ENCODE results near the gene PDPK1.
"Not testable (repeated sequence)": the region's sequence is repeated elsewhere in the genome, so short reads cannot be mapped to it uniquely, and the experiment has no call there.

Gene PDPK1

GRCh38 chr16:2595393-2596205, 57.8 kb downstream of the PDPK1 start:
- no peak for DNase-seq

DNA sequence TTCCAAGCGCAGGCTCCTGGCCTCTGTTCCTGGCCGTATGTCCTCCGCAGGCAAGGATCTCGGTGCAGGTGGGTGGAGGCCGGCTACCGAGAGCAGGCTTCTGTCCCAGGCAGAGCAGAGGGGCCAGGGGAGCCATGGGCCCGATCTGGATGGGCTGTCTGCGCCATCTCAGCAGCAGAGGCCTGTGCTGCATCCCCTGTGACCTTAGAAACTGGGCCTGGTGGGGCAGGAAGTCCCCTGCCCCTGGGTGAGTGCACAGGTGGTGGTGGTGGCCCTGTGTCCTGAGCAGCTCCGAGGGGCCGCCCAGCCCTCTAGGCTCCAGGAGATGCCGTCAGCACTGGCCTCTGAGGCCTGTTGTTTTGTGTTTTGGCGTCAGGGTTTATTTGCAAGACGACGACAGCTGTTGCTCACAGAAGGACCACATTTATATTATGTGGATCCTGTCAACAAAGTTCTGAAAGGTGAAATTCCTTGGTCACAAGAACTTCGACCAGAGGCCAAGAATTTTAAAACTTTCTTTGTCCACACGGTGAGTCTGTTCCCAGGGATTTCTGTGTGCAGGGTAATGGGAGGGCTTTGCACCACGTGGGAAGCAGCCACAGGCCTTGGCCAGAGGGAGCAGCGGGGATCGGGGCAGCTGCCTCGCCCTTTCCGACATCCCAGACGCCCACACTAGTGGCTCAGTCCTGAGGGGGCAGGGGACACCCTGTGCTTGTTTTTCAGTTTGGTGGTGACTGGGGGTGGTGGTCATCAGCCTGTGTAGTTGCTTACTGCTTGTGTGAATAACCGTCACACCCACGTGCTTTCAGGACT, 59.1 kb downstream of the PDPK1 start:
- no peak for DNase-seq

- no peak for DNase-seq
These were observed 59.7 kb downstream of the PDPK1 start for GRCh38 chr16:2597560-2597902.

- DNase-seq = no peak
These were observed 60.4 kb downstream of the PDPK1 start for GRCh38 chr16:2598133-2598641.

GRCh38 chr16:2598723-2599122, 60.9 kb downstream of the PDPK1 start:
- DNase-seq = no peak

DNA sequence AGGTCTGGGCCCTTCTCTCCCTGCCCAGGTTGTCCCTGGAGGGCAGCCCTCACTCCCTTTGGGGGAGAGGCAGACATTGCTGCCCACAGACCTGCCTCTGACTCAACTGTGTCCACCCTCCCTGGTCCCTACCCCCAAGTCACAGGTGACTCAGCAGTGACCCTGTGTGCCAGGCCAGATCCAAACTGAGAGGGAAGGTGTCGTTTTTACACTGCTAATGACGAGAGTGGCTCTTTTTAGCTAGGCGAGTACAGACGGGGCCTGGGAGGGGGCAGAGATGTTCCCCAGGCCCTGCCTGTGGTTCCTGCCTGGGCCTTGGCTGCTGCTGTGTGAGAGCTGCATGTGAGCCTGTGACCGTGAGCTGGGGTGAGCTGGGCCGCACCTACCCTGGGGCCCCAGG, 61.3 kb downstream of the PDPK1 start:
- DNase-seq = not testable (repeated sequence)

DNA sequence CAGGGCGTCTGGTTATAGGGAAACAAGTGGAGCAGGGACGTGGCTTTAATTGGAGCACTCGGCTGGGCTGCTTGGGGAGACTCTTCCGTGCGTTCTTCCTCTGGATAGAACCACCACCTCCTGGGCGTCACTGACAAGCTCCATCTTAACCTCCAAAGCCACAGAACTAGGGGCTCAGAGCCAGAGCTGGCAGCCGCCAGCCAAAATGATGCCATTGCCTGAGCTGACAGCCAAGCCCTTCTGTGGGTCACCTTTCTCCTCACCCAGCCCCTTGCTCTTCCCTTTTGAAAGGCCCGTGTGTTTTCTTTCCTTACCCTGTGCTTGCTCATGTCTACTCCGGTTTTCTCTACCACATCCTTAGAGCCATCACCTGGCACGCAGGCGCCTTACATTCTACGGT, 62.0 kb downstream of the PDPK1 start:
- not testable (repeated sequence) for DNase-seq

DNA sequence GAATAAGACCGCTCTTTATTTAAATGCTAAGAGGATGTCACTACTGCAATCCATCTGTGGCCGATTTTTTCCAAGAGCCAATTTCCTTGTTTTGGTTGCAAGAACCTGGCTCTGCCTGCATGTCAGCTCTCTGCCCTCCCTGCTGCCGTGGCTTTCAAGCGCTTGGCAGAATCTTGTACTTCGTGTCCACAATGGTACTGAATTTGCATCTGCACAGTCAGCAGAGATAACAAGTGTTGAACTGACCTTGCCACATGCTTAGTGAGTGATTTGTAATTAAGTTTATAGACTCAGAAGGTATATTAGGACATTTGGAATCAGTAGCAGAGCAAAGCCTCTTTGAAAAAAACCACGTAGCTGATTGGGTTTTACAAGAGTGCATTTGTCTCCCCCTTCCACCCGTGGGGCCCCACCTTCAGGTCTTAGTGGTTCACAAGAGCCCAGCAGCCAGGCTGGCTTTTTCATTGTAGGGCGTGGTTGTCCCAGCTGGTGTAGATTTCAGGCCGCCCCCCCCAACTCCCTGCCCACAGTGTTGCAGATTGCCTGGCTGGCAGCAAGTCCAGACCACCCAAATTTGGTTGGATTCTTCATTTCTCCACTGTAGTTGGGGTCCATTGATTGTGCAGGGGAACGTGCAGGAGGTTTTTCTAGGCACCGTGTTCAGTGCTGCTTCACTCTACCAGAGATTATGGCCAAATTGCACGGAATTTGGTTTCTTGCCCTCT, 63.6 kb downstream of the PDPK1 start:
- DNase-seq = not testable (repeated sequence)

- not testable (repeated sequence) for DNase-seq
These were observed 64.4 kb downstream of the PDPK1 start for GRCh38 chr16:2602175-2602574.

GRCh38 chr16:2603165-2604015, 65.6 kb downstream of the PDPK1 start:
- DNase-seq = peak; percentile 97

GRCh38 chr16:2604016-2604369, 66.2 kb downstream of the PDPK1 start:
- DNase-seq = not testable (repeated sequence)

GRCh38 chr16:2606820-2607219, 69.0 kb downstream of the PDPK1 start:
- not testable (repeated sequence) for DNase-seq

- not testable (repeated sequence) for DNase-seq
These were observed 71.5 kb downstream of the PDPK1 start for GRCh38 chr16:2609345-2609744.

GRCh38 chr16:2609827-2610470, 72.1 kb downstream of the PDPK1 start:
- no peak for DNase-seq

GRCh38 chr16:2610781-2611498, 73.1 kb downstream of the PDPK1 start:
- no peak for DNase-seq

- no peak for DNase-seq
These were observed 73.7 kb downstream of the PDPK1 start for GRCh38 chr16:2611499-2611862.

- DNase-seq = not testable (repeated sequence)
These were observed 74.1 kb downstream of the PDPK1 start for GRCh38 chr16:2611877-2612276.

GRCh38 chr16:2613251-2613650, 75.4 kb downstream of the PDPK1 start:
- not testable (repeated sequence) for DNase-seq

DNA sequence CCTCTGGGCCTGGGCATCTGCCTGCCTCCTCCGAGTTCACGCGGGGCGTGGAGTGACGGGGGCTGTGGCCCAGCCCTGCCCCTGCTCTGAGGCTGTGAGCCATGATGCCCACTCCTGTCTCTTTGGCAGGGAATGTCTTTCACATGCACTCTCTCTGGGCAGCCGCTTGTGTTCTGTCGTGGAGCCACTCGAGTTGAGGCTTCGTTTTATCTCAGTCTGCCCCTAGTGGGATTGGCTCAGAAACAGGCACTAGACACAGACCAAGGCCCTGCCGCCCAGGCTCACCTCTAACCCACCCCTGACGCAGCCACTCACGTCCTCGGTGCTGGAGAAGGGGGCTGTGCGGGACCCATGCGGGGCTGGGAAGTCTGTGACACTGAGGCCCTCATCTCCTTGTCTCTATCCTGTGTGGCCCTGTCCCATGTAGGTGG, 77.0 kb downstream of the PDPK1 start:
- DNase-seq = no peak

DNA sequence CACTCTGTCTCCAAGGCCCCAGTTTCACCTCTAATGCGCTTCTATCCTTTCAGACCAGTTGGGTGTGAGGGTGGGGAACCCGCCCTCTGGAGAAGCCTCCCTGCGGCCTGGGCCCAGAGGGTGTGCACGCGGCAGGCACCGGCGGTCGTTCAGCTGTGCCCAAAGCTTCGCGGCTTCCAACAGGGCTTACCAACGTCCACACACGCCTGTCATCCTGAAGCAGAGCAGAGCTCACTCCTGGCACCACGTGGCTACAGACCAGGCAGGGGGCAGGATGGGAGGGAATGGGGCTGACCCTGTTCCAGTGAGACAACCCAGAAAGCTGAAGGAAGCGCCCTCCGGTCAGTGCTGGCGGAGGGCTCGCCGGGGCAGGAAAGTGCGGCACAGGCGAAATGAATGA, 81.1 kb downstream of the PDPK1 start:
- DNase-seq = not testable (repeated sequence)

DNA sequence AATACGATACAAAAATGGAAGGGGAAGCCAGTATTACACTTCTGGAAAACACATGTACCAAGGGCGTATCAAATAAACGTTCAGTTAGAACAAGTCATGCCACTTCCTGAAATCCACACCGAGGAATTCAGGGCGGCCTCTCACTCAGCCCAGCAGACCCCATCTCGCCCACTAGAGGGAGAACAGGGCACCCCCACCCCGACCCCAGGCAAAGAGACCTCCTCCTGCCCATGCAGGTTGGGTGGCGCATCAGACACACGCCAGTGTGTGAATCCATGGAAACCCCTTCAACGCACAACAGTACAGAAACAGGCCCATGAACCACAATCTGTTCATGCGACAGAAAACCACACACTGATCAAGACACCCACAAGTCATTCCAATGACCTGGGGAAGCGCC, 81.8 kb downstream of the PDPK1 start:
- not testable (repeated sequence) for DNase-seq

Measured in HCEC 1CT (cell line).